Ovary (tissue), 3 donors: Measurements from ENCODE around the gene RPL22.

ENCODE experiments used
- CTCF ChIP-seq, 3 donors: fragments of 450-650 bp in 2 of 3; fragments of 200-600 bp in 1 of 3; IDR thresholded peaks; one replicate each; pipeline versions ENCODE4 v1.5.1 to v1.8.0; 2016 to 2022; ENCODE audit warnings: antibody characterized with exemption in 3 of 3, mild to moderate bottlenecking in 1 of 3
- EP300 ChIP-seq: sonication (generic); formaldehyde crosslinking; IDR thresholded peaks from one replicate; pipeline ENCODE4 v1.6.1; 2017; ENCODE audit warnings: antibody characterized with exemption
- POLR2A ChIP-seq: fragments of 450-650 bp; IDR thresholded peaks from one replicate; pipeline ENCODE4 v1.6.1; 2017; ENCODE audit warnings: antibody characterized with exemption, mild to moderate bottlenecking, moderate library complexity
- donor health status: DM: no; HTN: no; CAD: no.

- TF ChIP-seq POLR2A, result no peak
- no peak for TF ChIP-seq CTCF (IDR thresholded peaks at IDR 0.05)
- TF ChIP-seq EP300, result no peak
Measured at GRCh38 chr1:6221210-6221784, 21.9 kb upstream of the RPL22 start.
